Measurements from ENCODE around the gene THSD7B.

The THSD7B gene

GRCh38 chr2:137511526-137511925, 746.2 kb downstream of the THSD7B start:
- TF ChIP-seq, protein P1, sequence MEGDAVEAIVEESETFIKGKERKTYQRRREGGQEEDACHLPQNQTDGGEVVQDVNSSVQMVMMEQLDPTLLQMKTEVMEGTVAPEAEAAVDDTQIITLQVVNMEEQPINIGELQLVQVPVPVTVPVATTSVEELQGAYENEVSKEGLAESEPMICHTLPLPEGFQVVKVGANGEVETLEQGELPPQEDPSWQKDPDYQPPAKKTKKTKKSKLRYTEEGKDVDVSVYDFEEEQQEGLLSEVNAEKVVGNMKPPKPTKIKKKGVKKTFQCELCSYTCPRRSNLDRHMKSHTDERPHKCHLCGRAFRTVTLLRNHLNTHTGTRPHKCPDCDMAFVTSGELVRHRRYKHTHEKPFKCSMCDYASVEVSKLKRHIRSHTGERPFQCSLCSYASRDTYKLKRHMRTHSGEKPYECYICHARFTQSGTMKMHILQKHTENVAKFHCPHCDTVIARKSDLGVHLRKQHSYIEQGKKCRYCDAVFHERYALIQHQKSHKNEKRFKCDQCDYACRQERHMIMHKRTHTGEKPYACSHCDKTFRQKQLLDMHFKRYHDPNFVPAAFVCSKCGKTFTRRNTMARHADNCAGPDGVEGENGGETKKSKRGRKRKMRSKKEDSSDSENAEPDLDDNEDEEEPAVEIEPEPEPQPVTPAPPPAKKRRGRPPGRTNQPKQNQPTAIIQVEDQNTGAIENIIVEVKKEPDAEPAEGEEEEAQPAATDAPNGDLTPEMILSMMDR (IDR thresholded peaks at IDR 0.05), result no peak

DNA sequence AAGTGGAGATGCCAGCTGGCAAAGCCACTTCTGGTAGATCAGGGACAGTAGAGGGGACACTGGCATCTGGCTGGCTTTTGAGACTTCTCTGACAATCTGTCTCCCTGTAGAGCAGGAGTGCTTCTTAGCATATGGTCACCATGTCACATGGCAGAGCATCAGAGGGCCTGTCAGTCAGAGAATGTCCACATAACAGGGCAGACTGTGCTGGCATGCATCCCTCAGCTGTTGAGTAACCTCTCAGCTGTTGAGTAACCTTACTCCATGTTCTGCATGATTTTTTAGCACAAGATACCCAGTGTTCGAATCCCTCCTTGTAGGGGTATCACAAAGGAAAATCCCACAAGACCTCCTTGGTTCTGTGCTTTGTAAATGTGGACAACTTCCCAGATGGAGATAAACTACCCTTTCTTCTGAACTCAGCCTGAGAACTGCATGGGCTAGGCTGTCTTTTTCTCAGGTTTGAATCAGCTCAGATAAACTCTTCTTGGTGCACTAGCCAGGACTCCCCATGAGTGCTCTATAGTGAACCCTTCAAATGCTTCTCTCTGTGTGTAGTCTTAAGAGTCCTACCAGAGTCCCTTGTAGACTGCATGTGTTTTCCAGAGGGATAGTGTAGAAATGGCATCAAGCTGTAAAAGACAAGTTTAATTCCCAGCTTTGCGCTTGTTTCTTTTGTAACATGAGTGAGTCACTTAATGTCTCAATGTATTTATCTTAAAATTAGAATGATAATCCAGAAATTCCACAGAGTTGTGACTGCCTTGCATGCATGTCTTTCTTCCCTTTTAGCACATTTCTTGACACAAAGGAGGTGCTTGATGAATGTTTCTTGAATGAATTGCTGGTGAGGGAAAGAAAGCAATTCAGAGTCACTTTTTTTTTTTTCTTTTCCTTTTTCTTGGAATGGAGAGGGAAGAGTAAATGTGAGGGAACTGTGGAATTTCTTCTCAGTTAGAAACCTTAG, 756.6 kb downstream of the THSD7B start:
- TF ChIP-seq, protein P1 (IDR thresholded peaks at IDR 0.05), result no peak

DNA sequence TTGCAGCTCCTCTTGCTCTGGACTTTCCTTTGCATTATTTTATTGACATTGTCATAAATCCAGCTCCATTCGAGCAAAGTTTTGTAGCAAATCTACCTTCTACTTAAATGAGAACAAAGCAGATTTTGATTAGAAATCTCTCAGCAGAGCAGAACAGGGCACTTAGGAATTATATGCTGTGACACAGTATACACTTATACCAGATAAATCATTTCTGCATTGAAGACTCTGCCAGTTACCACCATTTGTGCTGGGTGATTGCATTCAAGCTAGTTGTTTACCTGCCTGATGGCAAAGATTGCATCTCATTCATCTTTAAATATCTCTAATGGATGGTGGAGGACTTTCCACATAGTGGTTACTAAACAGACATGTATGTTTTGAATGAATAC, 757.3 kb downstream of the THSD7B start:
- TF ChIP-seq, protein P1 (IDR thresholded peaks at IDR 0.05), result no peak

- TF ChIP-seq, protein P1 (IDR thresholded peaks at IDR 0.05), result no peak
Measured at GRCh38 chr2:137523931-137524330, 758.6 kb downstream of the THSD7B start.

DNA sequence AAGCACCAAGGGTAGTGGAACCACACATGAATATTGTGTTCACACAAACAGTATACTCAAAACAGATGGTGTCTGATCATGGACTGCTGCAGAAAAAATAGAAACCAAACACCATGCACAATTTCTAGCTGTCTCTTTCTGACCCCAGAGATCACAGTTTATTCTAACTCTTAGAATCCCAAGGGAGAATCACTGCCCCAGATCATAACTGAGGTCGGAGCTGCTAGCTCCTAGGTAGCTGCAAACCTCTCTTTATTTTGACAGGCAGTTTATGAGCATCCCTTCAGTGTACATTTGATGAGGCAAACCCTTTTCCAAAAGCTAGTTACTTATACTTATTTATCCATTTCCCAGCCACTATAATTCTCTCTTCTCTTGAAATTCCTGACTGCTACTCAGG, 759.8 kb downstream of the THSD7B start:
- TF ChIP-seq, protein P1 (IDR thresholded peaks at IDR 0.05), result no peak

DNA sequence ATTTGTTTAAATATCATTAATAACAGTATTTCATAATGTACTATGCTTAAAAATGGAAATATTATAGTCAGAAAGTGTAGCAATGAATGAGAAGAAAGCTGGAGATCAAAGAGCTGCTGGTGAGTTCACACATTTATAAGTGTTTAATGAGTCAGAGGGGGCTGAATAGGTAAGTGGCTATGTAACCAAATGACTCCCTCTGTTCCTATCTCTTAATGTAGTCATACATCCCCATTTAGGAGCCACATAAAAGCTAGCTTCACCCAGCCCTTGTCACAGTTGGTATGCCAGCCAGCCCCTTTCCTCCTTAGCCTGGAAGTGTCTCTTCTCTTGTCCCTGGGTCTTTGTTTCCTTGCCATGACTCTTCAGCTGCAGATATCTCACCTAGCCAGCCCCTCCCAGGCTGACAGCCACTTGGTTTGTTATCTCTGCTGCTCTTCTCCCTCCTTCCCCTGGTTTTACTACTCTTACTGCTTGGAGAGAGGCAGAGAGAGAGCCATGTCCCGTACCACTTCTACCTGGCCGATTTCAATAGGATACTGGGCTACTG, 760.4 kb downstream of the THSD7B start:
- TF ChIP-seq, protein P1 (IDR thresholded peaks at IDR 0.05), result no peak

DNA sequence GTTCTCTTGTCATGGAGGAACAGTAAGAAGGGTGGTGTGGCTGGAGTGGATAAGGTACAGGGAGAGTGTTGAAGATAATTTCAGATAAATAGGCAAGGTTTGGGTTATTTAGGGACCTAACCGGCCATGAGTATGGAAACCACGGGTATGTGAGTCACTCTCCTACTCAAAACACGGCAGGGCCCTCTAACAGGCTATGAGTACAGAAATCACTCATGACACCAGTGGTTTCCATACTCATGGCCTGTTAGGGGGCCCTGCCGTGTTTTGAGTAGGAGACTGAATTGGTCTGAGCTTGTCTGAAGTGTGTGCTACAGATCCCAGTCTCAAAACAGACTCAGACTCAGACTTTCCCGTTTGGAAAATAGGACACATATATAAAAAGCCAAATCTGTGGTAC, 770.6 kb downstream of the THSD7B start:
- TF ChIP-seq, protein P1 (IDR thresholded peaks at IDR 0.05), result no peak
